ENCODE data around the gene PRSS56.
"Not testable (repeated sequence)": the region's sequence is repeated elsewhere in the genome, so short reads cannot be mapped to it uniquely, and the experiment has no call there.

The PRSS56 gene

DNA sequence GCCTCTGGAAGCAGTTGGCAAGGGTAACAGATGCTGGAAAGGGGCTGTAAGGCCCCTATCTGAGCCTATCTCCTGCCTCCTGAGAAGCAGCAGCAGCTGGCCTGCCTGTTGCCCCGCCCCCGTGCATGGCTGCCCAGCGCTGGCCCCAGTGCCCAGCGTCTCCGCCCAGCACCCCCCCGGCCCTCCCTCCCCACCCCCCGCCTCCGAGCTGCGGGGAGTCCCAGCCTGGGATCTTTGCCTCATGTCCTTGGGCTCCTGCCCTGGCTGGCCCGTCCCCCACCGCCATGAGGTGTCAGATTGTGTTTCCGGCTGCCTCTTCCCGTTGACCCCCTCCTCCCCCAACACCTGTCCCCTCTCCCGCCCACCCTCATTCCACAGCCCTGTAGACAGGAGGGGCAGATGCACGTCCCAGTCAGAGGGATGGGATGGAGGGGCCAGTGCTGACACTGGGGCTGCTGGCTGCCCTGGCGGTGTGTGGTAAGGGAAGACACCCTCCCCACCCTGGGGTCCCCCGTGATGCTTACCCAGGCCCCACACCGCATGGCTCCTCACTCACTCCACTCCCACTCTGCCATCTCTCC, 5.7 kb downstream of the PRSS56 start, which contains the start of gene CHRND:
TSS of gene CHRND (plus strand) at position 370 of the 581 bp plus-strand sequence. CDS start at position 426, 56 bp downstream.
- no peak for DNase-seq (ENCODE audit: low spot score)

DNA sequence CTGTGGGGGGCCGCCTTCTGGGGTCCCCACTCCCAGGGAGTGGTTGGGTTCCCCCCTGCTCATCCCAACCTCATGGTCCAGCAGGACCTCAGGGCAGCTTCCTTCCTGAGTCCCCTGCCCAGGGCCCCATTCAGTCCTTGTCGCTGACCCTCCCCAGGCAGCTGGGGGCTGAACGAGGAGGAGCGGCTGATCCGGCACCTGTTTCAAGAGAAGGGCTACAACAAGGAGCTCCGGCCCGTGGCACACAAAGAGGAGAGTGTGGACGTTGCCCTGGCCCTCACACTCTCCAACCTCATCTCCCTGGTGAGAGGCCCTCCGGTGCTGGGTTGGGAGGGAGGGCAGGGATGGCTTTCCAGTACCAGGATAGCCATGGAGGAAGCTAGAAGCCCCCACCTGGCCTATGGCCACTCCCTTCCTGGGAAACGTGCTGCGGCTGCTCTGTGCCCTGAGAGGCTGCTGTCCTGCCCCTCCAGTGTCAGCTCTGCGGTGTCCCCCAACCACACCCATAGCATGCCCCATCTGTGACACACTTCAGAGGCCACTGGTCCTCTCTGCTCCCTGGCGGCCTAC, 6.3 kb downstream of the PRSS56 start:
- no peak for DNase-seq (ENCODE audit: low spot score)

DNA sequence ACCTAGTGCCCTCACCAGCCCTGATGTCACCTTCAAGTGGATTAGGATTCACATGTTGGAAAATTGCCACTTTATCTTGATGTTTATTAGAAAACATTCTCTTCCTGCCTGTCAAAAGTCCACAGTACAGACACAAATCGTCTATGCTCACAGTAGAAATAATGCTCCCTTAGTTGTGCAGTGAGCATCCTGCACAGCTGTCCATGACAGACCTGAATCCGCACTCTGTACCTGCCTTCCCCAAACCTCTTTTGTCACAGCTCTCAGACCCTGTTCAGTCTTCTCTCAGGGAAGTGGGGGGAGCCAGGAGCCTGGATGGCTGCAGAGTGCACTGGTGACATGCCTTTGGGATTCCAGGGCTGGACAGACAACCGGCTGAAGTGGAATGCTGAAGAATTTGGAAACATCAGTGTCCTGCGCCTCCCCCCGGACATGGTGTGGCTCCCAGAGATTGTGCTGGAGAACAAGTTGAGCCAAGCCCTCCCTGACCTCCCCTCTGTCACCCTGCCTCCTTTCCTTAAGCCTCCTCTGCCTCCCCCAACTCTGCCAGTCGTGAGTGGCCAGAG, 7.8 kb downstream of the PRSS56 start:
- no peak for DNase-seq (ENCODE audit: low spot score)

DNA sequence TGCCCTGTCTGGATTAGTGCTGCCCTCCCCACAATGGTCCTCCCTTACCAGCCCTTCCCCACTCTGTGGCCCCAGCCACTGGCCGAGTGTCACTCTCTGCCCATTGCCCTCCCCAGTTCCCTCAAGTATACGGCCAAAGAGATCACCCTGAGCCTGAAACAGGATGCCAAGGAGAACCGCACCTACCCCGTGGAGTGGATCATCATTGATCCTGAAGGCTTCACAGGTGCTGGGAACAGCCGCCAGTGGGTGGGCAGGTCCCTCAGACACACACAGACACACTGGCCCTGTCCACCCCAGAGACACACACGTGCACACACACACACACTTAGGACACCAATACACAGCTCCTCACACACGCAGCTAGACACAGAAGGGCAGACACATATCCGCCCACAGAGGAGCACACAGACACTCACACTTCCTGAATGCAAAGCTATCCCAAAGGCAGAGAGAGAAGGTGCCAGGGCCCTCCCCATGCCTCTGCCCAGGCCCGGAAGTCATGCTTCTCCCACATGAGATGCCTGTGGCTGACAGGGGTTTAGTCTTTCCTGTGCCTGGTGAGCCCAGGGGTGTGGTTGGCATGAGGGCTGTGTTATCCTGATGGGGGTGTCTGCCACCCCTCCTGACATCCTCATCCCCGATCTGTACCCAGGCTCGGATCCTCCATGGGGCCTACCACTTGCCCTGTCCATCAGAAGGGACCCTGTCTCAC, 8.7 kb downstream of the PRSS56 start:
- DNase-seq (ENCODE audit: low spot score) = no peak

DNA sequence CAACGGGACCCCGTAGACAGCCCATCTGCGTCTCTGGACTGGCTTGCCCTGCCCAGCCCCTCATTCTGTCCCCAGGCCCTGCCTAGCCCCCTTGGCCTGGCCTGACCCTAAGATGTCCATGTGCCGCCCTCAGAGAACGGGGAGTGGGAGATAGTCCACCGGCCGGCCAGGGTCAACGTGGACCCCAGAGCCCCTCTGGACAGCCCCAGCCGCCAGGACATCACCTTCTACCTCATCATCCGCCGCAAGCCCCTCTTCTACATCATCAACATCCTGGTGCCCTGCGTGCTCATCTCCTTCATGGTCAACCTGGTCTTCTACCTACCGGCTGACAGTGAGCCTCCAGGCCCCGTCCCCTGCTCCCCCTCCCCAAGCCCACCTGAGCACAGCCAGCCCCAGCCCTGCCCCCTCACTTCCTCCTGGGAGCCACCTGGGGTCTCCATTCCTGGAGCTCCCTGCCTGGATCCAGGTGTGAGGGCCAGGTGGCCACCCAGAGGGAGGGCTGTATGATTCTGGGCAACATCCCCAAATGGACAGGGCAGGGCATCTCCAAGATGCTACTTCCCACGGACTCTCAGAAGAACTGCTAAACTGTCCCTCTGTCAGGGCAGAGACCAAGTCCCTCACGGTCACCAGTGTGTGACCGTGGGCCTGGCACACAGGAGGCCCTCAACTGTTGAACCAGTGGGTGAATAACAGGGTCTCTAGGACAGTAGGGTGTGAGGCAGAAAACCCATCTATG, 9.8 kb downstream of the PRSS56 start:
- no peak for DNase-seq (ENCODE audit: low spot score)

DNA sequence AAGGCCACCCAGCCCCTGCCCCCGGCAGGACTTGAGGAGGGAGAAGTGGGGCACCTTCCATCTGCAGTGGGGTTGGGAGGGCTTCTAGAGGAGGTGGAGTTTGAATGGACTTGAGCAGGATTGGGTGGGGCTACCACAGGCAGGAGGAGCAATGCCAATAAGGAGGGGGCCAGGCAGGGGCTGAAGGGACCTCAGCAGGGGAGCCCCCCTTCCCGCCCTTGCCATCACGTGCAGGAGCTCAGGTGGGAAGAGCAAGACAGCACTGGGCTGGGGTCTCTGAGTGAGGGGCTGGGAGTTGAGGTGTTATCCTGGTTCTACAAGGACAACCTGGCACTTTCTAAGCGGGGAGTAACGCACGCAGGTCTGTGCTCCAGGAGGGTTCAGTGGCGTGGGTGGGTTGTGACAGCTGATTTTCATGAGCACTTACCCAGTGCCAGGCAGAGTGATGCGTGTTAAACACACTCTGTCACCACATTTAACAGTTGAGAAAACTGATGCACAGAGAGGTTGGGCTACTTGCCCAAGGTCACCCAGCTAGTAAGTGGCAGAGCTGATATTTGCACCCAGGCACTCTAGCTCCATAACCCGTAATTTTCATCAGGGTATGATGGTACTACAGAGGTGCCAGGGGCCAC, 10.6 kb downstream of the PRSS56 start:
- DNase-seq (ENCODE audit: low spot score) = no peak

DNA sequence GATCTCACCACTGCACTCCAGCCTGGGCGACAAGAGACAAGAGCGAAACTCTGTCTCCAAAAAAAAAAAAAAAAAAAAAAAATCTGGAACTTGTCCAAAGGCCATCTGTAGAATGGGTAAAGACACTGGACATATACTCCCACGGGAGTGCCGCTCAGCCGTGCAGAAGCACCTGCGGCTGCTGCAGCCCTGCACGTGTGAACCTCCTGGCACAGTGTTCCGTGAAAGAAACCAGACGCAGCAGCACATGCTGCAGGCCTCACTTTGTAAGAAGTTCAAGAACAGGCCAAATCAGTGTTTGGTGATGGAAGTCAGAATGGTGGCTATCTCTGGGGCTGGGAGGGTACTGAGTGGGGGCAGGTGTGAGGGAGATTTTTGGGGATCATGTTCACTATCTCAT, 12.2 kb downstream of the PRSS56 start:
- no peak for DNase-seq (ENCODE audit: low spot score)

DNA sequence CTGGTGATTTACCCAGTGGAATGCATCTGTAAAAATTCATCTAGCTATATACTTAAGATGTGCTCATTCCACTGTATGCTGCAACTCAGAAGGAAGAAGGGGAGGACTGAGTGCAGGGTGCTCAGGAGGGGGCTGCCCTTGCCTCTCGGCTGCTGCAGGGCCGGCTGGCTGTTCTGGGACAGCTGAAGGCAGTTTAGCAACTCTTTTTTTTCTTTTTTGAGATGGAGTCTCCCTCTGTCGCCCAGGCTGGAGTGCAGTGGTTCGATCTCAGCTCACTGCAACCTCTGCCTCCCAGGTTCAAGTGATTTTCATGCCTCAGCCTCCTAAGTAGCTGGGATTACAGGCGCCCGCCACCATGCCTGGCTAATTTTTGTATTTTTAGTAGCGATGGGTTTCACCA, 12.6 kb downstream of the PRSS56 start:
- not testable (repeated sequence) for DNase-seq (ENCODE audit: low spot score)

DNA sequence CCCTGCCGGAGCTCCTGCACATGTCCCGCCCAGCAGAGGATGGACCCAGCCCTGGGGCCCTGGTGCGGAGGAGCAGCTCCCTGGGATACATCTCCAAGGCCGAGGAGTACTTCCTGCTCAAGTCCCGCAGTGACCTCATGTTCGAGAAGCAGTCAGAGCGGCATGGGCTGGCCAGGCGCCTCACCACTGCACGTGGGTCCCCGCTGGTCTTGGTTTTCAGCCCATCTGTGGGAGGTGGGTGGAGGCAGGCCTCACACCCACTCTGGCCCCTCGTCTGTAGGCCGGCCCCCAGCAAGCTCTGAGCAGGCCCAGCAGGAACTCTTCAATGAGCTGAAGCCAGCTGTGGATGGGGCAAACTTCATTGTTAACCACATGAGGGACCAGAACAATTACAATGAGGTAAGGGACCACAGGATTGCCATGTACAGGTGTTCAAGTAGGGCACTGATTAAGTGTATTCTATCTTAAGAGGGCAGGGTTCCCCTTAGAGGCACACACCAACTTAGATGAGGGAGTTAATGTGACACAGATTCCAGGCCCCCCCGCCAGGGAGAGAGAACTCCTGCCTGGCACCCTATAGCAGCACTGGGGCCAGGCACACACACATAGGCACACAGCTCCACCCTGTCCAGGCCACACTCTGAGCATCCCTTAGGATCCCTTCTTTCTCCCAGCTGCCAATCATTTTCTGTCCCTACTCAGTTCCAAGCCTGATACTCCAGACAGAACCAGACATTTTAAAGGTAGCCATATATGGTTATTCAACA, 13.9 kb downstream of the PRSS56 start:
- DNase-seq (ENCODE audit: low spot score) = no peak

DNA sequence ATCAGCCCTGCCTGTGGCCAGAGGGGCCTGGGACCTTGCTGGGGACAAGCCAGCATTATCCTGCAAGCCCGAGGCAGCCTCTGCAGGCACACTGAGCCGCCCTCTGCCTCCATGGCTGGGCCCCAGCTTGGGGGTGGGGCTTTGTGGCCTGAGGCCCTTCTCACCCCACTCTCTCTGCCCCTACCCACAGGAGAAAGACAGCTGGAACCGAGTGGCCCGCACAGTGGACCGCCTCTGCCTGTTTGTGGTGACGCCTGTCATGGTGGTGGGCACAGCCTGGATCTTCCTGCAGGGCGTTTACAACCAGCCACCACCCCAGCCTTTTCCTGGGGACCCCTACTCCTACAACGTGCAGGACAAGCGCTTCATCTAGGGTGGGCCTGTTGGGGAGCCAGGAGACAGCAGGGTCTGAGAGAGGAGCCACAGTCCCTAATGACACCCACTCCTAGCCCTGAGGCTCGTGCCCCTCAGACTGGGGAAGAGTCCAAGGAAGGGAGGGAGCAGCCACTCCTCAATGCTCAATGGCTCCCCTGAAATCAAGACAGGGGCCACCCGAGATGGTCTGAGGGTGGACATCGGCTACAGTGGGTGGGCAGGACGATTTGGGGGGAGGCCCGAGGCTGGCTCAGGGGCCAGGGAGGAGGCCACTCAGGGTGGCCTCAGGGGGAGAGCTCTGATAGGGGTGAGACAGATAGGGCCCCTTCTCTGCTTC, 14.9 kb downstream of the PRSS56 start:
- DNase-seq (ENCODE audit: low spot score) = no peak

DNA sequence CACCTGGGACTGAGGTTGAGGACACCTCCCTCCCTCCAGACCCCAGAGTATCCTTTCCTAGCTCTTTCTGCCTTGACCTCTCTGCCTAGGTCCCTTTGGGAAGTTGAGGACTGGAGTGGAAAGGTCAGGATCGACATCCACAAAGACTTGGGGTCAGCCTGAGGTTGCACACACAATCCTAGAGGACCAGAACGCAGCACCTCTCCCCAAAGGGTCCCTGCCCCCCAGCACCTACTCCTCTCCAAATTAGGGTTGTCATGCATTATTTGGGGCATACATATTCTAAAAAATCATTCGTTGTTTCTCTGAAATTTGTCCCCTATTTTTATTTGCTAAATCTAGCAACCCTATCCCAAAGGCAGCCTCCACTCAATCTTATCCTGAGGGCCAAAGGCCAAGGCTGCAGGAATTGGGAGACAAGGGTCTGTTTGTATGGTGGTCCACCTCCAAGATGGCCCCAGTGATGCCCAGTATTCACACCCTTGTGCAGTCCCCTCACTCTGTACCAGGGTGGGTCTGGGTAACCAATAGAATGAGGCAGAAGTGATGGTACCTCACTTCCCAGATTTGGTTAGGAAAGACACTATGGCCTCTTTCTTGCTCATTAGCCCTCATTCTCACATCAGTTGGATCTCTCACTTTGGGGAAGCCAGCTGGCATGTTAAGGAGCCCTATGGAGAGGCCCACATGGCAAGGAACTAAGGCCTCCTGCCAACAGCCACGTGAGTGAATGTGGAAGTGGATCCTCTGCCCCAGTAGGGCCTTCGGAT, 15.8 kb downstream of the PRSS56 start:
- no peak for DNase-seq (ENCODE audit: low spot score)

DNA sequence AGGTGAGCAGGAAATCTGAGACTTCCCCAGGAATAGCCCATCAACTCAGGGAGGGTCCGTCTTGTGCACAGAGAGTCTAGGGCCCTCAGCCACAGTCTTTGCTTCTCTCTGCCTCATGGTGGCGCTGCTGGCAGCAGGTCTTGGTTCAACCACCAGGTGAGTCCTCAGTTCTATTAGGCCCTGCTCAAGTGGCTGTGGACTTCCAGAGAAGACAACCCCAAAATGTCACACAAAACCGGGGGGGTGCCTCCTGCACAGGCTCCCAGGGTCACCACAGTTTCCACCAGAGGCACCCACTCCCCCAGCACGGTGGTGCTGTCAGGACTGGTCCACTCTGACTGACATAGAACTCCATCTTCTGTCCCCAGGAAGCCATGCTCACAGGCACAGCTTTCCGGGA, 16.9 kb downstream of the PRSS56 start:
- no peak for DNase-seq (ENCODE audit: low spot score)

DNA sequence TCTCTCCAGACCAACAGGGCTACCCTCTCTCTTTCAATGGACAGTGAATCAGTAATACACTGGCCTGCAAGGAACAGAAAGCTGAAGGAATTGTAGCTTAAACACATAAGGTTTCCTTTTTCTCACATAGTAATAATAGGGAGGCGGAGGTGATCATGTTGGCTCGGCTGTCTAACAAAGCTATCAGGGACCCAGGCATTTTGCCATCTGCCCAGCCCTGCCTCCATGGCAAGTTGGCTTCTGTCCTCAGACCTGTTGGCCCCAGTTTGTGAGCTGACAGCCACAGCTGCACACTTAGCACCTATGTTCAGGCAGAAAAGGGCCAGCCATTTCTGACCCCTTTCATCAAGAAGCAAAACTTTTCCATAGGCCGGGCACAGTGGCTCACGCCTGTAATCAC, 17.3 kb downstream of the PRSS56 start:
- DNase-seq (ENCODE audit: low spot score) = no peak

DNA sequence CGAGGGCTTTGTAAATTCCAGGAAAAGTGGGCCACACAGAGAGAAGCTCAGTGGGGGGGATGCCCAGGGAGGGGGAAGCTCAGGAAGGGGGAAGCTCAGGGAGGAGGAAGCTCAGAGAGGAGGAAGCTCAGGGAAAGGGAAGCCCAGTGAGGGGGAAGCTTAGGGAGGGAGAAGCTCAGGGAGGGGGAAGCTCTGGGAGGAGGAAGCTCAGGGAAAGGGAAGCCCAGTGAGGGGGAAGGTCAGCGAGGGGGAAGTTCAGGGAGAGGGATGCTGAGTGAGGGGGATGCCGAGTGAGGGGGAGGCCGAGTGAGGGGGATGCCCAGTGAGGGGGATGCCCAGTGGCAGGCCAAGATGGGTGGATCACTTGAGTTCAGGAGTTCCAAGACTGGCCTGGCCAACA, 18.5 kb downstream of the PRSS56 start:
- no peak for DNase-seq (ENCODE audit: low spot score)

DNA sequence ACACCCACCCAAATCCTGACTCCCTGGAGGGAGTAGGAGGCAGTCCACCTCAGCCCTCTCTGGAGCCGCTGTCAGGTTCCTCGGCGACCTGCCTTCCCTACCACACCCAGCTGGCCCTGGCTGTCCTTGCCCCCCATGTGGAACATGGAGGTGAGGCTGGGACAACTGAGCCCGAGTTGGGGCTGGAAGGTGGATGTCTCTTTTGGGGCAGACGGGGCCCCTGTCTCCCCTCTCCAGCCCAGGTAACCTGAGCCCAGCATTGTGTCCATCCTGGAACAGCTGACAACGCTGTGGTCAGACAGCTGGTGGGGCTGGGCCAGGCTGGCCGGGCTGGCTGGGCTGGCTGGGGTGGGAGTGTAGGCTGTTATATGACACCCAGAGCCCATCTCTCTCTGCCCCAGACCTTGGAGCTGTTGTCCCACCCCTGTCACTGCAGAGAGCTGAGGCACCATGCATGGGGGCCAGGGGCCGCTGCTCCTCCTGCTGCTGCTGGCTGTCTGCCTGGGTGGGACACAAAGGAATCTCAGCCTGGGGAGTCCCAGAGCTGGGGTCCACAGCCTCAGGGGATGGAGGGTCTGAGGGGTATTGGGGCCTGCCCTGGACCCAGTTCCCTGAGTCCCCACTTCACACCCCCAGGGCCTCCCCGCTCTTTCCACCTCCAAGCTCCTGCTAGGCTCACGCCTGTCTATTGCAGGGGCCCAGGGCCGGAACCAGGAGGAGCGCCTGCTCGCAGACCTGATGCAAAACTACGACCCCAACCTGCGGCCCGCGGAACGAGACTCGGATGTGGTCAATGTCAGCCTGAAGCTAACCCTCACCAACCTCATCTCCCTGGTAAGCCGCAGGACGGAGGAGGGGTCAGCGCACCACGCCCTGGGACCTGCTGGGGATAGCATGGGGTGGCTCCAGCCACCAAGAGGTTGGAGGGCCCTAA, 19.4 kb downstream of the PRSS56 start, which contains the start of gene CHRNG:
TSS of gene CHRNG (plus strand) at position 395 of the 934 bp plus-strand sequence. CDS start at position 451, 56 bp downstream.
- DNase-seq (ENCODE audit: low spot score) = no peak

DNA sequence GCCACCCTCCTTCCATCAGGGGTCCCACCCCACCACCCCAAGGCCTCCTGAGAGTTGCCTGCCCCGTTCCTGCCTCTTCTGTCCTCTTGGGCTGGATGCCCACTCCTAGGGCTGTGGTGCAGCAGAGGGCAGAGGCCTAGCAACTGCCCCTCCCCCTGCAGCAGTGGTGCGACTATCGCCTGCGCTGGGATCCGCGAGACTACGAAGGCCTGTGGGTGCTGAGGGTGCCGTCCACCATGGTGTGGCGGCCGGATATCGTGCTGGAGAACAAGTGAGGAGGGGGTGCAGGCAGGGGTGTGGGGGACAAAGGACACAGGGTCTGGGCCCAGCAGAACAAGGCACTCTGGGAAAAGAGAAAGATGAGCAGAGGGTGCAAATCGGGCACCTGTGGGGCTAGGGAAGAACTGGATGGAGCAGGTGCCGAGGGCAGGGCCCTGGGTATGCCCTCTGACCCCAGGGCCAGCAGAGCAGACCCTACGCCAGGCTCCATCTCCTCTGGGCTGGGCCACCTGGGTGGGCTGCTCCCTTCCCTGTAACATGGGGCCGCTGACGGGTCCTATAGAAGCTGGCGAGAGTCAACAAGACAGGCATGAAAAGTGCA, 20.4 kb downstream of the PRSS56 start:
- DNase-seq (ENCODE audit: low spot score) = no peak

DNA sequence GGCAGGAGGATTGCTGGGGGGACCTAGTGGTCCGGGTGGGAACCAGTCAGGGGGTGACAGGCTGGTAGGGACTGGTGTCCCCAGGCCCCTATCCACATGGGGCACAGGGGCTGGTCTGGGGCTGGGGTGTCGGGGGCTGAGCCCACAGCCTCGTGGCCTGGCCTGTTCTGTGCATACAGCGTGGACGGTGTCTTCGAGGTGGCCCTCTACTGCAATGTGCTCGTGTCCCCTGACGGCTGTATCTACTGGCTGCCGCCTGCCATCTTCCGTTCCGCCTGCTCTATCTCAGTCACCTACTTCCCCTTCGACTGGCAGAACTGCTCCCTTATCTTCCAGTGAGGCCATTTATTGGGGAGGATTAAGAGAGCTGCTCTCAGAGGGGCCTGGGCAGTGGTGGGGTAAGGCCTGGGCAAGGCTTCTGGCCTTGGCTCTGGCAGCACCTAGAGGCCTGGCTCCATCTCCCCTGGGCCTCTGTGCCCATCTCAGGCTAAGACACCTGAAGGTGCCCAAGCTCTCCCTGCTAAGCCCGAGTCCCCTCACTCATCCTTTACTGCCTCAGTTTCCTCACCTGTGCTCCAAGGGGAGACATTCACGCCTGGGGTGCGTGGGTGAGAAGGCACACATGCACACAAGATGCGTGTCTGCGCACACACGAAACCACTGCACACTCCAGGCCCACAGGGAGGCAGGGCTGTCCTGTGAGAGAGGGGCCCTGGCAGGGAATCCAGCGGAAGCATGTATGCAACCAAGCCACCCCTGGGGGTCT, 21.2 kb downstream of the PRSS56 start:
- DNase-seq (ENCODE audit: low spot score) = no peak
